Spleen (tissue), 11 donors: ENCODE data around the gene ALG10. TPM values are rescaled to one million over a fixed set of nuclear protein-coding genes. Genes with fewer than 3 reads are reported as not detected.
"Not testable (repeated sequence)": the region's sequence is repeated elsewhere in the genome, so short reads cannot be mapped to it uniquely, and the experiment has no call there.

ENCODE experiments used
- DNase-seq: peaks from one replicate; pipeline ENCODE4 v3.0.0-alpha.2; 2020
- H3K27ac ChIP-seq, 8 donors: fragments of 200-600 bp; sonication (generic) in 7 of 8; 1 replicate in 4 of 8; 2 replicates in 4 of 8; pipeline versions ENCODE4 v1.5.0 to v1.8.0; 2016 to 2021; ENCODE audit warnings: inconsistent platforms in 4 of 8, mild to moderate bottlenecking in 4 of 8, moderate library complexity in 1 of 8
- H3K27me3 ChIP-seq, 7 donors: fragments of 200-600 bp; sonication (generic) in 6 of 7; replicated peaks in 1 of 7; 1 replicate in 4 of 7; 2 replicates in 3 of 7; pipeline versions ENCODE4 v1.5.0 to v1.8.0; 2016 to 2021; ENCODE audit warnings: inconsistent platforms in 3 of 7, mild to moderate bottlenecking in 1 of 7
- H3K36me3 ChIP-seq, 6 donors: fragments of 200-600 bp; sonication (generic) in 5 of 6; 1 replicate in 4 of 6; 2 replicates in 2 of 6; pipeline versions ENCODE4 v1.5.0 to v1.8.0; 2016 to 2021; ENCODE audit warnings: inconsistent platforms in 2 of 6
- H3K4me1 ChIP-seq, 6 donors: fragments of 200-600 bp; sonication (generic) in 5 of 6; 1 replicate in 3 of 6; 2 replicates in 3 of 6; pipeline versions ENCODE4 v1.5.0 to v1.8.0; 2016 to 2021; ENCODE audit warnings: inconsistent platforms in 3 of 6
- H3K4me3 ChIP-seq, 8 donors: fragments of 200-600 bp; sonication (generic) in 7 of 8; 1 replicate in 4 of 8; 2 replicates in 4 of 8; pipeline versions ENCODE4 v1.5.0 to v1.8.0; 2016 to 2021; ENCODE audit warnings: inconsistent platforms in 4 of 8, mild to moderate bottlenecking in 4 of 8, moderate library complexity in 2 of 8
- H3K9me3 ChIP-seq, 8 donors: fragments of 200-600 bp; sonication (generic) in 7 of 8; 1 replicate in 4 of 8; 2 replicates in 4 of 8; pipeline versions ENCODE4 v1.5.0 to v1.8.0; 2016 to 2021; ENCODE audit warnings: inconsistent platforms in 4 of 8
- CTCF ChIP-seq, 11 experiments: fragments of 200-600 bp in 7 of 11; fragments of 450-650 bp in 4 of 11; sonication (generic) in 4 of 11; IDR thresholded peaks in 8 of 11; conservative IDR thresholded peaks in 3 of 11; 1 replicate in 7 of 11; 2 replicates in 4 of 11; pipeline versions ENCODE4 v1.4.0 to v1.8.0; 2016 to 2021; ENCODE audit warnings: antibody characterized with exemption in 11 of 11, inconsistent platforms in 4 of 11, mild to moderate bottlenecking in 1 of 11
- POLR2A ChIP-seq, 3 donors: fragments of 450-650 bp; IDR thresholded peaks; one replicate each; pipeline ENCODE4 v1.5.1; 2017; ENCODE audit warnings: antibody characterized with exemption in 3 of 3, mild to moderate bottlenecking in 1 of 3
- POLR2AphosphoS5 ChIP-seq, 3 donors: sonication (generic); formaldehyde crosslinking; IDR thresholded peaks; one replicate each; pipeline ENCODE4 v1.5.1; 2017; ENCODE audit warnings: antibody characterized with exemption in 3 of 3
- WGBS, 5 donors: extraction: QIAGEN DNeasy Blood & Tissue Kit in 3 of 5; methylation state at CpG; one replicate each; pipeline versions ENCODE4 v1.1.5 to v1.1.7; 2013 to 2018; 5-methylcytosine and 5-hydroxymethylcytosine counted together
- intact Hi-C: fragments of 100-400 bp; cut with DNase I; formaldehyde crosslinking; loops from one replicate; pipeline ENCODE4 v1.15.0; 2023; ENCODE audit warnings: low total_unique reads
- polyA plus RNA-seq, 3 donors: library from polyadenylated mRNA; stranded (reverse); fragments of 200-250 nt; gene quantifications; one replicate each; pipeline ENCODE4 v1.2.1, GENCODE V29; 2013
- total RNA-seq, 7 donors: library from RNA; depleted of rRNA in 3 of 7; stranded (reverse); fragments of >200 nt in 3 of 7; fragmentation: NEBNext Ultra II Directional in 4 of 7; extraction: Animal tissue kit (Norgen Biotek cat#: 25700) in 4 of 7; gene quantifications; one replicate each; pipeline versions ENCODE4 v1.1.0 to v1.2.1, GENCODE V29; 2016 to 2021
- donor health status: healthy with polysubstance abuse.
- donor health status: DM: no; HTN: no; CAD: no; lungs with moderate emphysema.
- donor health status: DM: no; HTN: no; CAD: no.
- donor health status: Bipolar disorder and iron deficiency.
- donor health status: healthy.
- donor health status: DM: no; HTN: no; CAD: no.
- donor health status: DM: yes; HTN: yes; CAD: no.

The ALG10 gene
- total and polyA plus RNA-seq, 10 donors = 0.46 to 23.8 (median 12.9) TPM

DNA sequence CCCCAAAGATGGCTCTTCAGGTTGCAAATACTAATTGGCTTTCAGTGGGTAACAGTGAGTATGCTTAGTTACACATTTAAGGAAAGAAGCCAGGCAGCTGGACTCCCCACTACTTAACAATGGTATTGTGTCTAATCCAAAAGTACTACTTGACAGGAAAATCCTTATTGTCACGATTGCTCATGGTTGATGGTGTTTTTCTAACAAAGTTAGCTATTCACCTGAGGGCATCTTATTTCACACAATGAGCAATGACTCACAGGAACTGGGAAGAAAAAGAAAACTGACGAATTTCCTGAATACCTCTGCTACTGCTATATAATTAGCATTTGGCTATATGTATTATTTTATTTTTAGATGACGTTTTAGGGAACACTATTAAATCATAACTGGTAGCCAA lies 33.4 kb upstream of the ALG10 start:
- Histone ChIP-seq H3K4me3 (no peak overlapping the region), H3K27me3 (no peaks in the 10 kb centered on the region), H3K9me3 (no peaks in the 10 kb centered on the region), H3K36me3 (no peaks in the 10 kb centered on the region), H3K27ac (no peak overlapping the region), H3K4me1 (no peaks in the 10 kb centered on the region)
- intact Hi-C loops = no loop called here
- TF ChIP-seq POLR2A (IDR thresholded peaks at IDR 0.05) (no peak), CTCF (IDR thresholded peaks at IDR 0.05 in 8 of 11, conservative IDR thresholded peaks at IDR 0.05 in 3 of 11) (no peak), POLR2AphosphoS5 (IDR thresholded peaks at IDR 0.05) (no peak)
- 53 to 65% (median 57%) methylated on average over 3 of the region's 3 CpGs for WGBS, 5 donors
- DNase-seq = no peak

- Histone ChIP-seq H3K4me3 (no peak overlapping the region), H3K36me3 (no peaks in the 10 kb centered on the region), H3K4me1 (no peaks in the 10 kb centered on the region), H3K9me3 (no peaks in the 10 kb centered on the region), H3K27ac (no peak overlapping the region), H3K27me3 (peaks cover 0 to 12% (median 0%) of the 10 kb centered on the region in 7 donors)
- 80 to 87% (median 82%) methylated on average over 4 of the region's 4 CpGs for WGBS, 5 donors
- DNase-seq = no peak
- intact Hi-C loops = no loop called here
- no peak for TF ChIP-seq POLR2AphosphoS5 (IDR thresholded peaks at IDR 0.05)
- no peak for TF ChIP-seq CTCF (IDR thresholded peaks at IDR 0.05 in 8 of 11, conservative IDR thresholded peaks at IDR 0.05 in 3 of 11)
- TF ChIP-seq POLR2A (IDR thresholded peaks at IDR 0.05) = no peak
These were observed 27.2 kb upstream of the ALG10 start for GRCh38 chr12:33994857-33995808.

DNA sequence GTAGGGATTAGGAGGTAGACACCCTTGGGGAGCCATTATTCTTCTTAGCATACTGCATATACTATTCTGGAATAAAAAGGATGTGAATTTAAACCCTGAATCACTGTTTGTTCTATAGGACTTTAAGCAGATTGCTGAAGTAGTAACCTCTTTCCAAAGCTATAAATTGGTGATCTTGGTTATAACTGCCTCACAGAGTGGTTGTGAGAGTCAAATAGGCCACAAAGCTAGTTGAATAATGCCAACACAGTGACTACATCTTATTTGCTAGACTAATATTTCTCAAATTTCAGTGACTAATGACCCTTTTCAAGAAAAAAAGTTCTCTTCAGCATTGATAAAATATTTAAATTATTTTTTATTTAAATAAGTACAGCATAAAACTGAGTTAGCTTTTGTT lies 13.5 kb upstream of the ALG10 start:
- peaks cover 0 to 12% (median 0%) of the 10 kb centered on the region in 7 donors for H3K27me3 ChIP-seq
- DNase-seq, H3K36me3 ChIP-seq, intact Hi-C loops, H3K27ac ChIP-seq, H3K4me1 ChIP-seq, H3K4me3 ChIP-seq, H3K9me3 ChIP-seq: not testable (repeated sequence)

- H3K27ac ChIP-seq = no peak overlapping the region
- TF ChIP-seq CTCF (IDR thresholded peaks at IDR 0.05 in 8 of 11, conservative IDR thresholded peaks at IDR 0.05 in 3 of 11) (no peak), POLR2AphosphoS5 (IDR thresholded peaks at IDR 0.05) (no peak), POLR2A (IDR thresholded peaks at IDR 0.05) (no peak)
- peaks cover 0 to 12% (median 0%) of the 10 kb centered on the region in 7 donors for H3K27me3 ChIP-seq
- intact Hi-C loops = no loop called here
- no peak overlapping the region for H3K4me3 ChIP-seq
- H3K36me3 ChIP-seq = no peaks in the 10 kb centered on the region
- WGBS, 5 donors = 70 to 90% (median 86%) methylated on average over 3 of the region's 3 CpGs
- peaks cover 2 to 4% (median 4%) of the 10 kb centered on the region in 6 donors for H3K4me1 ChIP-seq
- no peak for DNase-seq
- H3K9me3 ChIP-seq = no peaks in the 10 kb centered on the region
These were observed 5.9 kb upstream of the ALG10 start for GRCh38 chr12:34016361-34016760.
